ENCODE measurements around the gene BHLHA15. TPM values are rescaled to one million over a fixed set of nuclear protein-coding genes. Genes with fewer than 3 reads are reported as not detected.
"Not testable (repeated sequence)": the region's sequence is repeated elsewhere in the genome, so short reads cannot be mapped to it uniquely, and the experiment has no call there.

Gene BHLHA15
- total and polyA plus RNA-seq, 2 of the 13 experiments (the other 11 are each of a cell fraction or from before 2014, with no cell fraction given): 1.9 to 6.1 TPM

GRCh38 chr7:98217623-98218582 is 6.7 kb downstream of the BHLHA15 start (continued):
- TF ChIP-seq SP5 (CRISPR knock-in tag; IDR thresholded peaks at IDR 0.05; ENCODE audit: borderline replicate concordance, low read depth) (peak; percentile 23; the same call in 1 of the 2 replicates), ZIK1 (CRISPR knock-in tag; IDR thresholded peaks at IDR 0.05; ENCODE audit: borderline replicate concordance, low read depth) (no peak), MAFF (IDR thresholded peaks at IDR 0.05; ENCODE audit: low read depth, low read length) (no peak), HDAC1 (CRISPR knock-in tag; IDR thresholded peaks at IDR 0.05) (no peak), KDM4B (CRISPR knock-in tag; IDR thresholded peaks at IDR 0.05) (no peak), KLF13 (CRISPR knock-in tag; IDR thresholded peaks at IDR 0.05) (no peak), SIX1 (CRISPR knock-in tag; IDR thresholded peaks at IDR 0.05; ENCODE audit: borderline replicate concordance) (0 out of 2 replicates have a peak, but pooled peaks have one; percentile 35), CTCF (CRISPR knock-in tag; IDR thresholded peaks at IDR 0.05) (no peak), ZNF468 (CRISPR knock-in tag; IDR thresholded peaks at IDR 0.05) (no peak), CCAR2 (optimal IDR thresholded peaks at IDR 0.05; ENCODE audit: low read depth, low read length) (no peak), CAMTA2 (CRISPR knock-in tag; IDR thresholded peaks at IDR 0.05; ENCODE audit: borderline replicate concordance) (no peak), ZNF605 (CRISPR knock-in tag; IDR thresholded peaks at IDR 0.05) (no peak), POLR2G (IDR thresholded peaks at IDR 0.05; ENCODE audit: low read depth, low read length) (no peak), NCOR1 (IDR thresholded peaks at IDR 0.05; ENCODE audit: borderline replicate concordance, low read length) (no peak), ZSCAN22 (CRISPR knock-in tag; IDR thresholded peaks at IDR 0.05) (no peak)

- H3K27ac ChIP-seq (ENCODE audit: extremely low read length, insufficient read depth, low read length); H3K79me2 ChIP-seq (ENCODE audit: insufficient read depth, low read length); intact Hi-C loops (cut with micrococcal nuclease; ENCODE audit: unreplicated experiment); ATAC-seq; DNase-seq (ENCODE audit: low spot score); H3K36me3 ChIP-seq (replicated peaks in 1 of 2; ENCODE audit: control insufficient read depth in 1 of 2, insufficient read depth in 2 of 2, low read length in 2 of 2); H4K20me1 ChIP-seq (ENCODE audit: insufficient read depth, low read length); H2AFZ ChIP-seq (ENCODE audit: low read length); H3K9me3 ChIP-seq (ENCODE audit: low read length); H3K27me3 ChIP-seq (ENCODE audit: control insufficient read depth in 1 of 2, insufficient read depth in 2 of 2, low read length in 2 of 2); in situ Hi-C loops (cut with HindIII; ENCODE audit: extremely low pct_ligation_motif_present, low pct_unique_long_range_greater_than_20kb); H3K4me2 ChIP-seq (ENCODE audit: low read depth, low read length); POLR2A ChIA-PET; H3K9ac ChIP-seq (ENCODE audit: insufficient read depth, low read depth, low read length); H3K4me3 ChIP-seq (replicated peaks in 1 of 3; ENCODE audit: insufficient read depth in 1 of 3, low read depth in 2 of 3, low read length in 3 of 3); CTCF ChIA-PET (ENCODE audit: low intra/inter-chr PET ratio, low total read pairs); BruUV-seq (replicated peaks); FAIRE-seq: not testable (repeated sequence)
- 98% methylated on average over 6 of the region's 6 CpGs for WGBS (ENCODE audit: low lambda C conversion rate)
- peaks cover 21% of the 10 kb centered on the region for H3K4me1 ChIP-seq (ENCODE audit: insufficient read depth, low read length)
Observed at GRCh38 chr7:98219382-98219781, 8.1 kb downstream of the BHLHA15 start.

Data from HepG2 (cell line).